ENCODE measurements around the gene CTBP2. TPM values are rescaled to one million over a fixed set of nuclear protein-coding genes. Genes with fewer than 3 reads are reported as not detected.

The CTBP2 gene
- total and polyA plus RNA-seq, 4 donors = 3.4 to 59.2 (median 5.5) TPM

DNA sequence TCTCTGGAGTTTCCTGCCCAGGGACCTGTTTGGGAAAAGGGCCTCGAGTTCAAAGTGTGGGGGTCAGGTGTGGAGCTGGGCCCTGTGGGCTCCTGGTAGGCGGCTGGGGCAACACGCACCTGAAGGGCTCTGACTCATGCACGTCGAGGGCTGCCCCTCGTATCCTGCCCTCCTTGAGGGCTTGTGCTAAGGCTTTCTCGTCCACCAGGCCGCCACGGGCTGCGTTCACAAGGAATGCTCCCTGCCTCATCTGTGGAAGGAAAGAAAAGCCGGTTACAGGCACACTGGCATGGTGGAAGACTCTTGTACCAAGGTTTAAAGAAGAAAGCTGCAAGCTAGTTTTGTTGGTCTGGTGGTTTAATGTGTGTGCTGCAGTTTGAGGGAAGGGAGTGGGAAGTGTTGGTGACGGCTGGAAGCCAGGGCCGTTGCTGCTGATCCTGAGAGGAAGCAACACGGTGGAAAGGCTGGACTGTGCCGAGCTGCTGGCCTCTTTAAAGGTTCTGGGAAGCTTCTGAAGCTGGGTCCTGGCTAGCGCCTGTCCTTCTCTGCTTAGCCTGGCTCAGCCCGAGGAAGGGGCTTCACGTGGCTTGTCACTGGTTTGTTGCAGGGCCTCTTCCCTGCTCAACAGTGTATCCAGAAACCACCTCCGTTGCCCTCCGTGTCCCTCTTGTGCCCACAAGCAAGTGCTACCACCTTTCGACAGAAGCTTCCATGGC is 166.5 kb downstream of the CTBP2 start (continued):
- no peak for TF ChIP-seq SP1 (IDR thresholded peaks at IDR 0.05)

- 95% methylated on average over 4 of the region's 4 CpGs for WGBS
- no peak overlapping the region for H3K9ac ChIP-seq (ENCODE audit: low read depth in 1 of 2, low read length in 2 of 2)
- H3K36me3 ChIP-seq (ENCODE audit: control insufficient read depth in 4 of 4, insufficient read depth in 3 of 4, low read depth in 1 of 4, low read length in 3 of 4) = peaks cover 0 to 9% (median 4%) of the 10 kb centered on the region in 4 donors
- TF ChIP-seq FOXA2 (IDR thresholded peaks at IDR 0.05) (no peak), NR2F2 (IDR thresholded peaks at IDR 0.05) (no peak), GABPA (IDR thresholded peaks at IDR 0.05 in 1 of 2, conservative IDR thresholded peaks at IDR 0.05 in 1 of 2) (no peak), JUND (IDR thresholded peaks at IDR 0.05) (no peak), FOXA1 (IDR thresholded peaks at IDR 0.05) (no peak), REST (IDR thresholded peaks at IDR 0.05) (no peak), YY1 (IDR thresholded peaks at IDR 0.05) (no peak), HNF4G (IDR thresholded peaks at IDR 0.05) (no peak), TAF1 (conservative IDR thresholded peaks at IDR 0.05) (no peak), HNF4A (conservative IDR thresholded peaks at IDR 0.05) (no peak)
- TF ChIP-seq, protein P1, sequence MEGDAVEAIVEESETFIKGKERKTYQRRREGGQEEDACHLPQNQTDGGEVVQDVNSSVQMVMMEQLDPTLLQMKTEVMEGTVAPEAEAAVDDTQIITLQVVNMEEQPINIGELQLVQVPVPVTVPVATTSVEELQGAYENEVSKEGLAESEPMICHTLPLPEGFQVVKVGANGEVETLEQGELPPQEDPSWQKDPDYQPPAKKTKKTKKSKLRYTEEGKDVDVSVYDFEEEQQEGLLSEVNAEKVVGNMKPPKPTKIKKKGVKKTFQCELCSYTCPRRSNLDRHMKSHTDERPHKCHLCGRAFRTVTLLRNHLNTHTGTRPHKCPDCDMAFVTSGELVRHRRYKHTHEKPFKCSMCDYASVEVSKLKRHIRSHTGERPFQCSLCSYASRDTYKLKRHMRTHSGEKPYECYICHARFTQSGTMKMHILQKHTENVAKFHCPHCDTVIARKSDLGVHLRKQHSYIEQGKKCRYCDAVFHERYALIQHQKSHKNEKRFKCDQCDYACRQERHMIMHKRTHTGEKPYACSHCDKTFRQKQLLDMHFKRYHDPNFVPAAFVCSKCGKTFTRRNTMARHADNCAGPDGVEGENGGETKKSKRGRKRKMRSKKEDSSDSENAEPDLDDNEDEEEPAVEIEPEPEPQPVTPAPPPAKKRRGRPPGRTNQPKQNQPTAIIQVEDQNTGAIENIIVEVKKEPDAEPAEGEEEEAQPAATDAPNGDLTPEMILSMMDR (IDR thresholded peaks at IDR 0.05; ENCODE audit: low read depth, low read length, missing input control) = no peak
- TF ChIP-seq, protein P2, sequence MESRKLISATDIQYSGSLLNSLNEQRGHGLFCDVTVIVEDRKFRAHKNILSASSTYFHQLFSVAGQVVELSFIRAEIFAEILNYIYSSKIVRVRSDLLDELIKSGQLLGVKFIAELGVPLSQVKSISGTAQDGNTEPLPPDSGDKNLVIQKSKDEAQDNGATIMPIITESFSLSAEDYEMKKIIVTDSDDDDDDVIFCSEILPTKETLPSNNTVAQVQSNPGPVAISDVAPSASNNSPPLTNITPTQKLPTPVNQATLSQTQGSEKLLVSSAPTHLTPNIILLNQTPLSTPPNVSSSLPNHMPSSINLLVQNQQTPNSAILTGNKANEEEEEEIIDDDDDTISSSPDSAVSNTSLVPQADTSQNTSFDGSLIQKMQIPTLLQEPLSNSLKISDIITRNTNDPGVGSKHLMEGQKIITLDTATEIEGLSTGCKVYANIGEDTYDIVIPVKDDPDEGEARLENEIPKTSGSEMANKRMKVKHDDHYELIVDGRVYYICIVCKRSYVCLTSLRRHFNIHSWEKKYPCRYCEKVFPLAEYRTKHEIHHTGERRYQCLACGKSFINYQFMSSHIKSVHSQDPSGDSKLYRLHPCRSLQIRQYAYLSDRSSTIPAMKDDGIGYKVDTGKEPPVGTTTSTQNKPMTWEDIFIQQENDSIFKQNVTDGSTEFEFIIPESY (IDR thresholded peaks at IDR 0.05) = no peak
- H3K4me3 ChIP-seq (ENCODE audit: low read depth in 1 of 3, low read length in 3 of 3) = no peak overlapping the region
- H3K4me1 ChIP-seq (ENCODE audit: control insufficient read depth in 4 of 4, insufficient read depth in 4 of 4, low read length in 3 of 4) = peaks cover under 1 to 7% (median 2%) of the 10 kb centered on the region in 4 donors
- H3K27me3 ChIP-seq (ENCODE audit: control insufficient read depth in 4 of 4, insufficient read depth in 4 of 4, low read length in 3 of 4) = no peaks in the 10 kb centered on the region
- no peak overlapping the region for H3K27ac ChIP-seq (ENCODE audit: low read depth in 1 of 2, low read length in 2 of 2)
- no peaks in the 10 kb centered on the region for H3K9me3 ChIP-seq (ENCODE audit: control insufficient read depth in 4 of 4, low read length in 3 of 4)
- no peak for DNase-seq (ENCODE audit: low spot score)
These were observed 167.0 kb downstream of the CTBP2 start for GRCh38 chr10:124993345-124993708.
